Right lobe of liver (tissue), 6 donors: ENCODE data around the gene CKAP5. TPM values are rescaled to one million over a fixed set of nuclear protein-coding genes. Genes with fewer than 3 reads are reported as not detected.

Experiments
- ATAC-seq, 4 donors: fragments of 200-7000 bp; cut with Tn5 transposase; one replicate each; pipeline ENCODE4 v1.9.1; 2020; ENCODE audit warnings: mild to moderate bottlenecking in 4 of 4, moderate library complexity in 4 of 4
- DNase-seq, 3 donors: peaks; one replicate each; pipeline ENCODE4 v3.0.0-alpha.2; 2020
- H3K27ac ChIP-seq, 3 donors: fragments of 200-600 bp; one replicate each; pipeline ENCODE4 v1.8.0; 2022
- H3K27me3 ChIP-seq, 2 donors: fragments of 200-600 bp; one replicate each; pipeline ENCODE4 v1.8.0; 2022
- H3K36me3 ChIP-seq, 4 donors: fragments of 200-600 bp; sonication (generic) in 1 of 4; one replicate each; pipeline versions ENCODE4 v1.5.1 to v1.8.0; 2017 to 2022; ENCODE audit warnings: control low read depth in 1 of 4
- H3K4me1 ChIP-seq, 4 donors: fragments of 200-600 bp; sonication (generic) in 1 of 4; one replicate each; pipeline versions ENCODE4 v1.5.1 to v1.8.0; 2017 to 2022; ENCODE audit warnings: control low read depth in 1 of 4
- H3K4me3 ChIP-seq, 3 donors: fragments of 200-600 bp; one replicate each; pipeline ENCODE4 v1.8.0; 2022
- H3K9me3 ChIP-seq, 4 donors: fragments of 200-600 bp; sonication (generic) in 1 of 4; one replicate each; pipeline versions ENCODE4 v1.5.1 to v1.8.0; 2017 to 2022; ENCODE audit warnings: control low read depth in 1 of 4
- POLR2A ChIP-seq: fragments of 450-650 bp; IDR thresholded peaks from one replicate; pipeline ENCODE4 v1.6.1; 2017; ENCODE audit warnings: antibody characterized with exemption, mild to moderate bottlenecking
- WGBS: methylation state at CpG from one replicate; pipeline ENCODE4 v1.1.6; 2018; ENCODE audit warnings: low coverage, low lambda C conversion rate; ENCODE audit not compliant: insufficient coverage; ENCODE audit errors: missing lambda C conversion rate; 5-methylcytosine and 5-hydroxymethylcytosine counted together
- intact Hi-C, 2 donors: fragments of 100-400 bp; cut with DNase I; formaldehyde crosslinking; loops; one replicate each; pipeline versions ENCODE4 v1.11.2 to v1.14.1; 2022
- total RNA-seq, 6 experiments: library from RNA; depleted of rRNA in 2 of 6; stranded (reverse); fragments of >200 nt in 2 of 6; fragmentation: NEBNext Ultra II Directional in 3 of 6; extraction: Animal tissue kit (Norgen Biotek cat#: 25700) in 3 of 6; gene quantifications; one replicate each; pipeline versions ENCODE4 v1.1.0 to v1.2.4, GENCODE V29; 2016 to 2023
- TF ChIP-seq, protein P1 (sequence below), 4 donors: fragments of 200-600 bp in 3 of 4; fragments of 450-650 bp in 1 of 4; IDR thresholded peaks; one replicate each; pipeline versions ENCODE4 v1.5.1 to v1.8.0; 2016 to 2022; ENCODE audit warnings: antibody characterized with exemption in 4 of 4, mild to moderate bottlenecking in 2 of 4
- donor health status: DM: no; HTN: yes; CAD: no.
- donor health status: DM: no; HTN: no; CAD: no.
- donor health status: DM: no; HTN: no; CAD: no.
- donor health status: DM: no; HTN: yes; CAD: no.
- donor health status: DM: no; HTN: yes; CAD: no.

Gene CKAP5
- total RNA-seq, 6 experiments from 2014 or later: 12.9 to 30.2 (median 21.2) TPM

DNA sequence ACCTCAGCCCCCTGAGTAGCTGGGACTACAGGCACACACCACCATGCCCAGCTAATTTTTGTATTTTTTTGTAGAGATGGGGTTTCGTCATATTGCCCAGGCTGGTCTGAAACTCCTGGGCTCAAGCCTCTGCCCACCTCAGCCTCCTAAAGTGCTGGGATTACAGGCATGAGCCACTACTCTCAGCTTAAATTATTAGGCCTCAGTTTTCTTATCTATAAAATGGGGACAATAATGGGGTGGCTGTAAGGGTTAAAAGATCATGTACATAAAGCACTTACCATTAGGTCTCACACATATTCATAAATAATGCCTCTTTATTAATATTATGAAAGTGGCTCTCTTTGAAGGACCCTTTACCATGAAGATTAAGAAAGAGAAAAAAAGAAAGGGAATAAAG, 31.5 kb upstream of the CKAP5 start:
- no peaks in the 10 kb centered on the region for H3K4me1 ChIP-seq
- TF ChIP-seq, protein P1, sequence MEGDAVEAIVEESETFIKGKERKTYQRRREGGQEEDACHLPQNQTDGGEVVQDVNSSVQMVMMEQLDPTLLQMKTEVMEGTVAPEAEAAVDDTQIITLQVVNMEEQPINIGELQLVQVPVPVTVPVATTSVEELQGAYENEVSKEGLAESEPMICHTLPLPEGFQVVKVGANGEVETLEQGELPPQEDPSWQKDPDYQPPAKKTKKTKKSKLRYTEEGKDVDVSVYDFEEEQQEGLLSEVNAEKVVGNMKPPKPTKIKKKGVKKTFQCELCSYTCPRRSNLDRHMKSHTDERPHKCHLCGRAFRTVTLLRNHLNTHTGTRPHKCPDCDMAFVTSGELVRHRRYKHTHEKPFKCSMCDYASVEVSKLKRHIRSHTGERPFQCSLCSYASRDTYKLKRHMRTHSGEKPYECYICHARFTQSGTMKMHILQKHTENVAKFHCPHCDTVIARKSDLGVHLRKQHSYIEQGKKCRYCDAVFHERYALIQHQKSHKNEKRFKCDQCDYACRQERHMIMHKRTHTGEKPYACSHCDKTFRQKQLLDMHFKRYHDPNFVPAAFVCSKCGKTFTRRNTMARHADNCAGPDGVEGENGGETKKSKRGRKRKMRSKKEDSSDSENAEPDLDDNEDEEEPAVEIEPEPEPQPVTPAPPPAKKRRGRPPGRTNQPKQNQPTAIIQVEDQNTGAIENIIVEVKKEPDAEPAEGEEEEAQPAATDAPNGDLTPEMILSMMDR (IDR thresholded peaks at IDR 0.05): no peak
- no peak for TF ChIP-seq POLR2A
- intact Hi-C loops: no loop called here
- no peak for DNase-seq
- H3K27ac ChIP-seq: no peak overlapping the region
- H3K27me3 ChIP-seq: no peaks in the 10 kb centered on the region
- no peaks in the 10 kb centered on the region for H3K36me3 ChIP-seq
- H3K9me3 ChIP-seq: no peaks in the 10 kb centered on the region
- no peak for ATAC-seq
- 90% methylated on average over 1 of the region's 1 CpG for WGBS
- H3K4me3 ChIP-seq: no peak overlapping the region

DNA sequence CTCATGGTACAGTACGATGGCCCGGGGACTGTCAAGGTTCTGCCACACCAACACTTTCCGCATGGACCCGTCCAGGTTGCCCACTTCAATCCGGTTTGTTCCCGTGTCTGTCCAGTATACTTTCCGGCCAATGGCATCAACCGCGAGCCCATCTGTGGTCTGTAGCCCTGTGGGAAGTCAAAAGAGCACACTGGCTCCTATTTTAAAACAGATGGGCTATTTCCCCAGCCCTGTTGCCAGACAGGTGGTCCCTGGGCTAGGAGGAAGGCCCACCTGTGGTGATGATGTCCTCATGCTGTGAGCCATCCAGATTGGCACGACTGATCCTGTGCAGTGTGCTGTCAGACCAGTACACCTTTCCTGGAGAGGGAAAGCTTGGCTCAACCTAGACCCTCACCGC, 30.4 kb upstream of the CKAP5 start:
- Histone ChIP-seq H3K27ac (no peak overlapping the region), H3K4me1 (no peaks in the 10 kb centered on the region), H3K36me3 (no peaks in the 10 kb centered on the region), H3K4me3 (no peak overlapping the region), H3K27me3 (no peaks in the 10 kb centered on the region), H3K9me3 (no peaks in the 10 kb centered on the region)
- WGBS: 86% methylated on average over 11 of the region's 11 CpGs
- DNase-seq: no peak
- ATAC-seq: no peak
- intact Hi-C loops: no loop called here
- TF ChIP-seq, protein P1 (IDR thresholded peaks at IDR 0.05): no peak
- no peak for TF ChIP-seq POLR2A

DNA sequence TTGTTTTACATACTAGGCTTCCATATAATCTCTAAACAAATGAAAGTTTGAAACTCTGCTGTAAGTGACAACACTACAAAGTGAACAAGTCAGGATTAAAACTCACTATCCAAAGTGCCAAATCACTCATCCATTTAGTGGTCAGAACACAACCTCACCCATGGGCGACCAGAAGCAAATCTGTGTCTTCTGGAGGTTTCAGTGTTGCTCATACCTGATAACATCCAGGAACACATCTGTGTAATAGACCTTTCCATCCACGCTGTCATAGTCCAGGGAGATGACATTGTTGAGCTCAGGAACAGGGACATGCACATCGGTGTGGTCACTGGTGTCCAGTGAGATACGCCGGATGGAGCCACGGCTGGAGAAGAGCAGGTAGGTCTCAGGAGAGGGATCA, 28.5 kb upstream of the CKAP5 start:
- TF ChIP-seq, protein P1 (IDR thresholded peaks at IDR 0.05): no peak
- no peak for TF ChIP-seq POLR2A
- Histone ChIP-seq H3K27me3 (no peaks in the 10 kb centered on the region), H3K4me3 (no peak overlapping the region), H3K36me3 (no peaks in the 10 kb centered on the region), H3K4me1 (no peaks in the 10 kb centered on the region), H3K27ac (no peak overlapping the region), H3K9me3 (no peaks in the 10 kb centered on the region)
- ATAC-seq (no peak), DNase-seq (no peak)
- intact Hi-C loops: no loop called here
- 67% methylated on average over 2 of the region's 6 CpGs for WGBS

DNA sequence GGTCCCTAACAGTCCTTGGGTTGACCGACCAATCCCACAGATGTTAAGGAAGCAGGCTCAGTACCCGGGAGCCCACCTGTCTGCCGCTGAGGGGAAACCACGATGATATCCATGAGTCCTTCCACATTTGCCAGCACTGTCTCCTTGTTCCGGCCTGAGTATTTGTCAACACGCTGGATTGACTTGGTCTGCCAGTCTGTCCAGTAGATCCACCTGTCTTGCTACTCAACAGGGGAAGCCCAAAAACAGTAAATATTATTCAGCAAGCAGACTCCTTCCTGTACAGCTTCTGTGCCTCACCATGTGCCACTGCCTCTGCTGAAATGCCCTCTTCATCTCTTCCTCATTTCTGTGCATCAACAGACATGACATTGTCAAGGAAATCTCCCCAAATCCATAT, 22.8 kb upstream of the CKAP5 start:
- no peak for ATAC-seq
- intact Hi-C loops: no loop called here
- DNase-seq: no peak
- TF ChIP-seq, protein P1 (IDR thresholded peaks at IDR 0.05): no peak
- TF ChIP-seq POLR2A: no peak
- H3K4me1 ChIP-seq: no peaks in the 10 kb centered on the region
- no peaks in the 10 kb centered on the region for H3K9me3 ChIP-seq
- H3K27ac ChIP-seq: no peak overlapping the region
- no peak overlapping the region for H3K4me3 ChIP-seq
- 96% methylated on average over 4 of the region's 6 CpGs for WGBS
- no peaks in the 10 kb centered on the region for H3K36me3 ChIP-seq
- no peaks in the 10 kb centered on the region for H3K27me3 ChIP-seq

DNA sequence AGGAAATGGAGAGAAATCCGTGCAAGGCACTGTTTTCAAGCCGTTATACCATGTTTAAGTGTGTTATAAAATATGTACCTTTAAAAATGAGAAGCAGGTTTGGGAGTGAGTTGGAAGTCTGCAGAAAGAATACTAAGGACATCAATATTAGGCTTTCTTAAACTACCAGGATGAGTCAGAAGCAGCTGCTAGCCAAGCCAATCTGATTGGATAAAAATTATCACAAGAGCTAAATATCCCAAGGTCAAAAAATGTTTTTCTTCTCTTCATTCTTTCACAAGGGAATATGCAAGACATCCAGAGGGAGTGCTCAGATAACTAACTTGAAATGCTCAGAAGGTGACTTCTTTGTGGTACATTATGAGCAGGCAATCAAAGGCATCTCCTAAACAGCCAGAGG, 19.3 kb upstream of the CKAP5 start:
- TF ChIP-seq, protein P1 (IDR thresholded peaks at IDR 0.05): no peak
- TF ChIP-seq POLR2A: no peak
- Histone ChIP-seq H3K36me3 (no peaks in the 10 kb centered on the region), H3K4me1 (no peaks in the 10 kb centered on the region), H3K9me3 (no peaks in the 10 kb centered on the region), H3K27ac (no peak overlapping the region), H3K27me3 (no peaks in the 10 kb centered on the region), H3K4me3 (no peak overlapping the region)
- WGBS: 67% methylated on average over 2 of the region's 2 CpGs
- no peak for ATAC-seq
- intact Hi-C loops: no loop called here
- no peak for DNase-seq
